Choroid plexus epithelial cell (primary cell): ENCODE data around the gene MRPS10.
A peak's percentile ranks its signal among the peaks of the same experiment; 100 is the strongest.
"Not testable (repeated sequence)": the region's sequence is repeated elsewhere in the genome, so short reads cannot be mapped to it uniquely, and the experiment has no call there.

Experiments used
- DNase-seq: peaks from one replicate; pipeline ENCODE4 v3.0.0-alpha.2; 2010; ENCODE audit warnings: low read depth
- H3K4me3 ChIP-seq: 2 replicates; pipeline ENCODE4 v1.5.1; 2011; ENCODE audit warnings: low read depth, mild to moderate bottlenecking, control low read depth, low read length, moderate library complexity
- TF ChIP-seq, protein P1 (sequence below): conservative IDR thresholded peaks from 2 replicates; pipeline ENCODE4 v1.5.1; 2011; ENCODE audit warnings: low read depth, mild to moderate bottlenecking, control low read depth, inconsistent platforms, low read length, moderate library complexity

The MRPS10 gene

DNA sequence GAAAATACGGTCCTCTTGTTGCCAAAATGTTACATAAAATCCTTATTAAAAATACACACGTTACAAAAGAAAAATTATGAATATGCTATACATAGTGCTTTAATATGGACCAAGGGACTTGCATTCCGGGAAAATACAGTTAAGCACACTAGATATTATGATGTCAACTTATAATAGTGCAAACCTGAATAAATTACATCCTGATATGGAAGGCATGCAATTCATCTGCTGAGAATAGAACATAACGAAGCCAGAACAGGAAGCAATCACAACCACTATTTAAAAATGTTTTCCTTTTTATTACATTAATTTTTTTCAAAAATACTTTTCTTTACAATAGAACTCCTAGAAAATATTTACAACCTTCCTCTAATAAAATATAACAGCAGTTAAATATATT lies 7.8 kb upstream of the MRPS10 start:
- DNase-seq: no peak
- no peak overlapping the region for H3K4me3 ChIP-seq
- TF ChIP-seq, protein P1, sequence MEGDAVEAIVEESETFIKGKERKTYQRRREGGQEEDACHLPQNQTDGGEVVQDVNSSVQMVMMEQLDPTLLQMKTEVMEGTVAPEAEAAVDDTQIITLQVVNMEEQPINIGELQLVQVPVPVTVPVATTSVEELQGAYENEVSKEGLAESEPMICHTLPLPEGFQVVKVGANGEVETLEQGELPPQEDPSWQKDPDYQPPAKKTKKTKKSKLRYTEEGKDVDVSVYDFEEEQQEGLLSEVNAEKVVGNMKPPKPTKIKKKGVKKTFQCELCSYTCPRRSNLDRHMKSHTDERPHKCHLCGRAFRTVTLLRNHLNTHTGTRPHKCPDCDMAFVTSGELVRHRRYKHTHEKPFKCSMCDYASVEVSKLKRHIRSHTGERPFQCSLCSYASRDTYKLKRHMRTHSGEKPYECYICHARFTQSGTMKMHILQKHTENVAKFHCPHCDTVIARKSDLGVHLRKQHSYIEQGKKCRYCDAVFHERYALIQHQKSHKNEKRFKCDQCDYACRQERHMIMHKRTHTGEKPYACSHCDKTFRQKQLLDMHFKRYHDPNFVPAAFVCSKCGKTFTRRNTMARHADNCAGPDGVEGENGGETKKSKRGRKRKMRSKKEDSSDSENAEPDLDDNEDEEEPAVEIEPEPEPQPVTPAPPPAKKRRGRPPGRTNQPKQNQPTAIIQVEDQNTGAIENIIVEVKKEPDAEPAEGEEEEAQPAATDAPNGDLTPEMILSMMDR: no peak

DNA sequence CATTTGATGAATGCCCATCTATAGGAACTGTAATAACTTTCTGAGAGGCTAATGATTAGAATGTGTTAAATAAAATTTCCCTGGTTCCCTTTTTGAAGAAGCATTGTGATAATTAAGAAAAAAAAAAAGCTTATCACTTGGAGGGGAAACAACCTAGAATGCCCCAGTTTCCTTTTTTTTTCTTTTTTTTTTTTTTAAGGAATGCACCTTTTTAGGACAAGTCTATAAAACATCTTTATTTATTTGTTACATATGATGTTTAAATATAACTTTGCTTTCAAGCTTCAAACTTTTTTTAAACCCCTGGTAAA lies 7.3 kb upstream of the MRPS10 start:
- no peak for DNase-seq
- no peak overlapping the region for H3K4me3 ChIP-seq
- TF ChIP-seq, protein P1: no peak

- TF ChIP-seq, protein P1: no peak
- peak; percentile 85 for DNase-seq
- no peak overlapping the region for H3K4me3 ChIP-seq
Observed at GRCh38 chr6:42224222-42225028, 6.8 kb upstream of the MRPS10 start.

DNA sequence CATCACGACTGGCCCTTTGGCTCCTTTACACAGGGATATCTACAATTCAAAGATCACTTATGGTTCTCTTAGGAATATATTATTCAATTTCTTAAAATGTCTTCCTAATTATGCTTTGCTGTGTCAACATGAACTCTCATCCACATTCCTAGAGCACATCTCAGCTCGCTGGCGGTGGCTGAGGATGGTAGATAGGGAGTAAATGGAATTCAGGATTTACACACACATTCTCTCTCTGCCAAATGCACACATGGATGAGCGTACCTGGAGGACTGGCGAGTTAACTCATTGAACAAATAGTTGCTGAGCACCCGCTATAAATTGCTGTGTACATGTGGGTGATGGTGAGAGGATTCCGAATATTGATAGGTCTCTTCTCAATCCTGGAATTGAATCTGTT lies 4.8 kb upstream of the MRPS10 start:
- TF ChIP-seq, protein P1: no peak
- no peak for DNase-seq
- H3K4me3 ChIP-seq: no peak overlapping the region

- TF ChIP-seq, protein P1: no peak
- DNase-seq: no peak
- no peak overlapping the region for H3K4me3 ChIP-seq
Observed at GRCh38 chr6:42221546-42221945, 3.9 kb upstream of the MRPS10 start.

DNA sequence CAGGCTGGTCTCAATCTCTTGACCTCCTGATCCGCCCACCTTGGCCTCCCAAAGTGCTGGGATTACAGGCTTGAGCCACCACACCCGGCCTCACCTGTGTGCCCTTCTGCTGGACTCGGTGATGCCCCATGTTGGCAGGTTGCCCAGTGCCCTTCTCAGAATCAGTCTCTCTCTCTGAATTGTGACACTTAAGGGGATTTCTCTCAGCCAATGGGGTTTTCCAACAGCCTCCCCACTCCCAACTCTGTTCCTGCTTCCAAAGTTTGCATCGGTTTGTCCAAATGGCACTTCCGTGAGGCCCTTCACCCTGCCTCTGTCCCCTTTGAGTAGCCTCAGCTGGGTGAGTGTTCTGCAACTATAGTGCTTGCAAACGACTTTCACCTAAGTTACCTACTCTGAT lies 3.1 kb upstream of the MRPS10 start:
- no peak overlapping the region for H3K4me3 ChIP-seq
- no peak for DNase-seq
- TF ChIP-seq, protein P1: no peak

GRCh38 chr6:42217157-42217518 lies 523 bp downstream of the MRPS10 start:
- no peak for DNase-seq
- TF ChIP-seq, protein P1: no peak
- H3K4me3 ChIP-seq: peak overlapping the region; percentile 93

DNA sequence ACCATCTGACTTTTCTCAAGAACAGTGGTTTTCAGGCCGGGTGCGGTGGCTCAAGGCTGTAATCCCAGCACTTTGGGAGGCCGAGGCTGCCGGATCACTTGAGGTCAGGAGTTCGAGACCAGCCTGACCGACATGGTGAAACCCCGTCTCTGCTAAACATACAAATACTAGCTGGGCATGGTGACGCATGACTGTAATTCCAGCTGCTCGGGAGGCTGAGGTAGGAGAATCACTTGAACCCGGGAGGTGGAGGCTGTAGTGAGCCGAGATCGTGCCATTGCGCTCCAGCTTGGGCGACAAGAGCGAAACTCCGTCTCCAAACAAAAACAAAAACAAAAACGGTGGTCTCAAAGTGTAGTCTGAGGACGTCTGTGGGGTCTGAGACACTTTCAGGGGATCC lies 1.2 kb downstream of the MRPS10 start:
- DNase-seq, H3K4me3 ChIP-seq: not testable (repeated sequence)
